C4-2B (cell line): ENCODE measurements around the gene ZNF444.

ENCODE experiments used
- H3K27ac ChIP-seq: fragments of 450-650 bp; 2 replicates; pipeline ENCODE4 v1.5.1; 2017
- ZFX ChIP-seq: fragments of 450-650 bp; IDR thresholded peaks from 2 replicates; pipeline ENCODE4 v1.6.1; 2017
- TF ChIP-seq, protein P1 (sequence below): fragments of 450-650 bp; conservative IDR thresholded peaks from 2 replicates; pipeline ENCODE4 v1.5.1; 2017; ENCODE audit warnings: mild to moderate bottlenecking

Gene ZNF444

GRCh38 chr19:56109226-56109625 is 31.9 kb upstream of the ZNF444 start:
- no peak overlapping the region for H3K27ac ChIP-seq
- TF ChIP-seq ZFX, result no peak
- TF ChIP-seq, protein P1, sequence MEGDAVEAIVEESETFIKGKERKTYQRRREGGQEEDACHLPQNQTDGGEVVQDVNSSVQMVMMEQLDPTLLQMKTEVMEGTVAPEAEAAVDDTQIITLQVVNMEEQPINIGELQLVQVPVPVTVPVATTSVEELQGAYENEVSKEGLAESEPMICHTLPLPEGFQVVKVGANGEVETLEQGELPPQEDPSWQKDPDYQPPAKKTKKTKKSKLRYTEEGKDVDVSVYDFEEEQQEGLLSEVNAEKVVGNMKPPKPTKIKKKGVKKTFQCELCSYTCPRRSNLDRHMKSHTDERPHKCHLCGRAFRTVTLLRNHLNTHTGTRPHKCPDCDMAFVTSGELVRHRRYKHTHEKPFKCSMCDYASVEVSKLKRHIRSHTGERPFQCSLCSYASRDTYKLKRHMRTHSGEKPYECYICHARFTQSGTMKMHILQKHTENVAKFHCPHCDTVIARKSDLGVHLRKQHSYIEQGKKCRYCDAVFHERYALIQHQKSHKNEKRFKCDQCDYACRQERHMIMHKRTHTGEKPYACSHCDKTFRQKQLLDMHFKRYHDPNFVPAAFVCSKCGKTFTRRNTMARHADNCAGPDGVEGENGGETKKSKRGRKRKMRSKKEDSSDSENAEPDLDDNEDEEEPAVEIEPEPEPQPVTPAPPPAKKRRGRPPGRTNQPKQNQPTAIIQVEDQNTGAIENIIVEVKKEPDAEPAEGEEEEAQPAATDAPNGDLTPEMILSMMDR, result no peak

GRCh38 chr19:56110515-56111448 is 30.3 kb upstream of the ZNF444 start:
- TF ChIP-seq, protein P1, result no peak
- TF ChIP-seq ZFX, result no peak
- peak overlapping the region; percentile 41 for H3K27ac ChIP-seq

DNA sequence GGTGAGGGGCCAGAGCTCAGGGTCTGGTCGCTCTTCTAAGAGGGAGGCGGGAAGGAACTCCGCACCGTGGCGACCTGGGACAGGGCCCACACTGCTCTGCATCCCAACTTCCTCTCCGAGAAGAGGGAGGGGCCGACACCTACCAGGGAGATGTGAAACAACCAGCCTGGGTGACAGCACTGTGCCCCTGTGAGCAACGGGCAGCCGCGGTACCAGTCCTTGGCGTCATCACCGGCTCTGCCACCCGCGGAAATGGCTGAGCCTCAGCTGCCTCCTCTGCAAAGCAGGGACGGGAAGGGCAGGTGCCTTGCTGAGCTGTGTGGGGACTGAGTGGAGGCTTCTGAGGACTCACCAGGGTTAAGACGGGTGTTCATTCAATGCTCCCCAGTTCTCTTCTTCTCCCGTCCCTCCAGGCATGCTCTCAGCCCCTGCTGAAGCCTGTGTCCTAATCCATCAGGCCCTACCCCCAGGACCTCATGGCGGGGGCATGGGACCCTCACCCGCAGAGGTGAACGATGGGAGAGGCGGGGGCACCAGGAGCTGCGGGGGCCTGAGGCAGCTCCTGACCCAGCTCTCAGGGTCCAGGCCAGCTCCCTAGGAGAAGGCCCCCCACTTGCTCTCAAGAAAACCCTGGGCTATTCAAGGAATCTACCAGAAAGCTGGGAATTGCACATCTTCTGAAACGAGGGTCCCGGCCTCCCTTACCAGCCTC is 29.3 kb upstream of the ZNF444 start:
- TF ChIP-seq ZFX, result no peak
- TF ChIP-seq, protein P1, result no peak
- peak overlapping the region; percentile 41 for H3K27ac ChIP-seq

DNA sequence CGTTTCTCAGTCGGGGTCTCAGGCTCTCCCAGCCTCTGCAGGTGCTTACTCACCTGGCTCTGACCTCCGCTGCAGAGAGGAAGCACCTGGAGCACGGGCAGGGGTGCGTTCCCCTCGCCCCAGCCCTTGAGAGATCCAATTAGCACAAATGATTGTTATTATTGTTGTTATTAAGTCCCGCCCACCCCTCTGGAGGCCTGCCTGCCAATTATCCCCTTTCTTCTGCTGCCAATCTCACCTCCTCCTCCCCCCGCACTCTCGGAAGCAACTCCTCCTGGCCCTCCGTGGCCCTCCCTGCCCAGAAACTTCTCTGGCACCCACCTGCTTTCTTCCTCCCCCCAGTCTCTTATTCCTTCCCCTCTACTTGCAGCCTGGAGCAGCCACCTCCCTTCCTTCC is 28.8 kb upstream of the ZNF444 start:
- no peak overlapping the region; the same call in 1 of the 2 replicates for H3K27ac ChIP-seq
- no peak for TF ChIP-seq ZFX
- TF ChIP-seq, protein P1, result no peak

DNA sequence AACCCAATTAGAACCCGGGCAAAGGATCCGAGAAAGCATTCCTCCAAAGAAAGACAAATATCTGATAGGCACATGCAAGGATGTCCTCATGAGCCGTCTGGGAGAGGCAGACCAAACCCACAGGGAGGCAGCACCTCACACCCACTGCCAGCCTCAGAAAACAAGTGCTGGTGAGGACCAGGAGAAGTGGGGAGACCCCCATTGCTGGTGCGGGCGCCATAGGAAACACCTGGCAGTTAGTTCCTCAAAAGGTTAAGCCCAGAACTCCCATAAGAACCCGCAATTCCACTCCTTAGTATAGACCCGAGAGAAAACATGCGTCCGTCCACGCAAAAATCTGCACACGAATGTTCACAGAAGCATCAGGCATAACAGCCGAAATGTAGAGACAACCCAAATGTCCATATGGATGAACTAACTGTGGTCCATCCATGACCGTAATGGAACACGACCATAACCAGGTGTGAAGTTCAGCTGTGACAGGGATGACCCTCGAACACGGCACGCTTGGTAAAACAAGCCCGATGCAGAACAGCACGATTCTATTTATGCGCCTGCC is 27.9 kb upstream of the ZNF444 start:
- no peak overlapping the region for H3K27ac ChIP-seq
- TF ChIP-seq, protein P1, result no peak
- no peak for TF ChIP-seq ZFX

DNA sequence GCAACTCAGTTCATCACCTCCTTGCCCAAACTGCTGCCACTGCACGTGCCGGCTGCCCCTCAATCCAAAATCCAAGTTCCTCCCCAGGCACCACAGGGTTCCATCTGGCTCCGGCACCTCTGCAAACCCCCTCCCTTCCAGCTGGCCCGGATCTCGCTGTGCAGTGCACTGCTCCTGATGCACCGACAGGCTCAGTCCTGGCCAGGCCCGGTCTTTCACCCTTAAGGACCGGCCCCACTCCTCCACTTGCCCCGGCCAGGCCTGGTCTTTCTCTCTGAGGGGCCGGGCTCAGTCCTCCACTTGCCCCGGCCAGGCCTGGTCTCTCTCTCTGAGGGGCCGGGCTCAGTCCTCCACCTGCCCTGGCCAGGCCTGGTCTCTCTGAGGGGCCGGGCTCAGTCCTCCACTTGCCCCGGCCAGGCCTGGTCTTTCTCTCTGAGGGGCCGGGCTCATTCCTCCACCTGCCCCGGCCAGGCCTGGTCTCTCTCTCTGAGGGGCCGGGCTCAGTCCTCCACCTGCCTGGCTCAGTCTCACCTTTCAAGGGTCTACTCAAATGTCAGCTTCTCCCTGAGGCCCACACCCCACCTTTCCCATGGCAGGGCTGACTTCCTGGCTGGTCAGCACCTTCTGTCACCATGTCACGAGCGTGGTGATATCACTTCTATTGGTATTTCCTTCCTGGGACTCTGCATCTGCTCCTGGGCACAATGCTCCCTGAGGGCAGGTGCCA is 26.9 kb upstream of the ZNF444 start:
- TF ChIP-seq ZFX, result no peak
- TF ChIP-seq, protein P1, result no peak
- H3K27ac ChIP-seq, result no peak overlapping the region
